Measurements from ENCODE around the gene RPL7A.

The RPL7A gene

DNA sequence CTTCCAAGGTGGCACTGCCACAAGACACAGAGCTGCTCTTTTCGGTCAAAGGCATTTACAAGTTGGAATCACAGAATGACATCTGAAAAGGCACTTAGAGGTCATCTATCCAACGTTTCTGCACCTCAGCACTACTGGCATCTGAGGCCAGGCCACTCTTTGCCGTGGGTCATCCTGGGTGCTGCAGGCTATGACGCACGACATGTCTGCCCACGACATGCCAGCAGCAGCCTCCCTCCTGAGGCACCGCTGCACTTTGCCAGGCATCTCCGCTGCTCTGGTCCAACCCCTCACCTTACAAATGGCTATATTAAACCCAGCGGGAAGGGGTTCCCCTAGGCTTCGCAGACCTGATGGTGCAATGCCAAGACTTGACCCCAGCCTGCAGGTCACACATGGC lies 19.8 kb downstream of the RPL7A start:
- Histone ChIP-seq H3K36me3 (ENCODE audit: control insufficient read depth, insufficient read depth, low read length) (peaks cover 28% of the 10 kb centered on the region), H3K27me3 (ENCODE audit: control insufficient read depth, insufficient read depth, low read length, poor library complexity, severe bottlenecking) (no peaks in the 10 kb centered on the region), H3K4me1 (ENCODE audit: control insufficient read depth, insufficient read depth, low read length) (no peaks in the 10 kb centered on the region), H3K4me3 (ENCODE audit: insufficient read depth, low read depth, low read length) (no peak overlapping the region), H3K27ac (ENCODE audit: insufficient read depth, low read depth, low read length, poor library complexity, severe bottlenecking) (no peak overlapping the region), H3K9me3 (ENCODE audit: control insufficient read depth, low read length) (no peaks in the 10 kb centered on the region)
- WGBS, 2 experiments, result 91 to 94% methylated on average over 10 of the region's 10 CpGs

DNA sequence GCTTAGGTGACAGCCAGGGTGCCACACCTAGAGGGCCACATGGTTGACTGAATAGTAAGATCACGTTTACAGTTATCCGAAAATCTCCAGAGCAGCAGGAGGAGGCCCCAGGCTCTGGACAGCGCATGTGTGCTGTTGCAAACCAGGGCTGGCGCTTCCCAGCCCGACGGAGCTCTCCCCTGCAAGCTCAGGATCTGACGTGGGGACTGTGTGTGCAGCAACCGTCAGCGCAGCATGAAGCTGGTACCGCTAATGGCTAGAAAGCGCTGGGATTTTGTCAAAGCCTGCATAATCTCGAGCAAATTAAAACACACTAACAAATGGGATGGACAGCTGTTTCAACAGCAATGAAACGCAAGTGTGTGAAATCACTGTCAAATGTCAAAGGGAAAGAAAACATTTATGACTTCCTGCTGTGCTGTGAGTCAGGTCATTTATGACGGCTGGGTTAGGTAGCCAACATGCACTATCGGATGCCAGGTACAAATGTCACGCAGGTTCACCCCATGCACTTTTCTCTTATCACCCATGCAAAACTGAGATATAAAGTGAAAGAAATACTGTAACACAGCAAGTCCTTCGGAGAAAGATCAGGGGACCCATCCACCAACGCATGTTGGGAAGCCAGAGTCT lies 20.3 kb downstream of the RPL7A start:
- 95 to 97% methylated on average over 18 of the region's 18 CpGs for WGBS, 2 experiments
- peaks cover 26% of the 10 kb centered on the region for H3K36me3 ChIP-seq (ENCODE audit: control insufficient read depth, insufficient read depth, low read length)
- no peaks in the 10 kb centered on the region for H3K4me1 ChIP-seq (ENCODE audit: control insufficient read depth, insufficient read depth, low read length)
- H3K4me3 ChIP-seq (ENCODE audit: insufficient read depth, low read depth, low read length), result no peak overlapping the region
- no peaks in the 10 kb centered on the region for H3K27me3 ChIP-seq (ENCODE audit: control insufficient read depth, insufficient read depth, low read length, poor library complexity, severe bottlenecking)
- no peak overlapping the region for H3K27ac ChIP-seq (ENCODE audit: insufficient read depth, low read depth, low read length, poor library complexity, severe bottlenecking)
- no peaks in the 10 kb centered on the region for H3K9me3 ChIP-seq (ENCODE audit: control insufficient read depth, low read length)

DNA sequence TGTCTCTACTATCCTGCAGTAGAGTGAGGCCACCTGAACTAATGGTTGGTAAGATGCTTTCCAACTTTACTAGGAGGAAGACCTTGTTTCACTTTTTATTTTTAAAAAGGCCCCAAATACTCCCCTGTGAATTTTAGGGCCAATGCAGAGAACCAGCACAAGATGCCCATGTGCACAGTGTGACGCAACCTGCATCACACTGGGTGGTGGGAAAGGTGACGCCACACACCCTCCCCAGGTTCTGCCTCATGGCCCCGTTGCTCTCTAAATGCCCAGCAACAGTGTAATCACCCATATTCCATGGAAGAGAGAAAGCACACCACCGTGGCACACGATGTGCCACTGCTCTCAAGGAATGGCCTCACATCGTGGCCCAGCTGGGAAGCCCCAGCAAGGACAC lies 21.4 kb downstream of the RPL7A start:
- Histone ChIP-seq H3K27ac (ENCODE audit: insufficient read depth, low read depth, low read length, poor library complexity, severe bottlenecking) (no peak overlapping the region), H3K27me3 (ENCODE audit: control insufficient read depth, insufficient read depth, low read length, poor library complexity, severe bottlenecking) (no peaks in the 10 kb centered on the region), H3K4me3 (ENCODE audit: insufficient read depth, low read depth, low read length) (no peak overlapping the region), H3K36me3 (ENCODE audit: control insufficient read depth, insufficient read depth, low read length) (peaks cover 24% of the 10 kb centered on the region), H3K9me3 (ENCODE audit: control insufficient read depth, low read length) (no peaks in the 10 kb centered on the region), H3K4me1 (ENCODE audit: control insufficient read depth, insufficient read depth, low read length) (no peaks in the 10 kb centered on the region)
- WGBS, 2 experiments, result 86 to 88% methylated on average over 6 of the region's 6 CpGs

DNA sequence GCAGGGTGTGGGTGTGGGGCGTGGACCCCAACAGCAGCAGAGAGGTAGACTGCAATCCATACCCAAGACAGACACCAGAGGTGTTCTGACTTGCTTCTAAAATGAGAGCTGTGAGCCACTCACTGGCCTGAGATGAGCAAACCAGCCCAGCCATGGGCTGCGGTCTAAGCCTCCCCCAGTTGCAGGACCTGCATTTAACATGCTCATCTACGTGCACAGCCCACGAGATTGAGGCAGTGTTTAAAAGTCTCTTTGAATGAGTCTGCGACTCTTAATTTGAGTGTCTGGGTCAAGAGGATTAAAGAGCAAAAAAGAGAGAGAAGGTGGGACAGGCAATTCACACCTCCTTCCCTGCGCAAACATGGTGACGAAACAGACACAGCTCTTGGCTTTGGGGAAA lies 21.9 kb downstream of the RPL7A start:
- Histone ChIP-seq H3K4me1 (ENCODE audit: control insufficient read depth, insufficient read depth, low read length) (no peaks in the 10 kb centered on the region), H3K27me3 (ENCODE audit: control insufficient read depth, insufficient read depth, low read length, poor library complexity, severe bottlenecking) (no peaks in the 10 kb centered on the region), H3K4me3 (ENCODE audit: insufficient read depth, low read depth, low read length) (no peak overlapping the region), H3K27ac (ENCODE audit: insufficient read depth, low read depth, low read length, poor library complexity, severe bottlenecking) (no peak overlapping the region), H3K9me3 (ENCODE audit: control insufficient read depth, low read length) (no peaks in the 10 kb centered on the region), H3K36me3 (ENCODE audit: control insufficient read depth, insufficient read depth, low read length) (peaks cover 24% of the 10 kb centered on the region)
- 95 to 96% methylated on average over 7 of the region's 7 CpGs for WGBS, 2 experiments

DNA sequence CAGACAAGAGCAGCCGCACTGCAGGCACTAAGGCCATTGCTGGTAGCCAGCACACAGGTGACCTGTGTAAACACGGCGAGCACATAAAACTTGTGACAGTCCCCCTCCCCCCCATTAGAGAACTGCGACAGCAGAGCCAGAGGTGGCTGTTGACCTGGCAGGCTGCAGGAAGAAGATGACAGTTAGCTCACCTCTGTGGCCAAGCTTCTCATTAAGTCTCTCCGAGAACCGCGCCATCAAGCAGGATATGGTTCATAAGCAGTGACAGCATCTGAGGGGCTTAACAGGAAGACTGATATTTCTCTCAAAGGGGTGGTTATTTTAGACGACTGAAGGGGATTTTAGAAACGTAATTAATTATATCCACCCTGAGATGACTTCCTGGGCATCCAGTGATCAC lies 22.7 kb downstream of the RPL7A start:
- no peaks in the 10 kb centered on the region for H3K4me1 ChIP-seq (ENCODE audit: control insufficient read depth, insufficient read depth, low read length)
- no peak overlapping the region for H3K4me3 ChIP-seq (ENCODE audit: insufficient read depth, low read depth, low read length)
- no peak overlapping the region for H3K27ac ChIP-seq (ENCODE audit: insufficient read depth, low read depth, low read length, poor library complexity, severe bottlenecking)
- no peaks in the 10 kb centered on the region for H3K27me3 ChIP-seq (ENCODE audit: control insufficient read depth, insufficient read depth, low read length, poor library complexity, severe bottlenecking)
- 94 to 95% methylated on average over 9 of the region's 9 CpGs for WGBS, 2 experiments
- peaks cover 20% of the 10 kb centered on the region for H3K36me3 ChIP-seq (ENCODE audit: control insufficient read depth, insufficient read depth, low read length)
- H3K9me3 ChIP-seq (ENCODE audit: control insufficient read depth, low read length), result no peaks in the 10 kb centered on the region

DNA sequence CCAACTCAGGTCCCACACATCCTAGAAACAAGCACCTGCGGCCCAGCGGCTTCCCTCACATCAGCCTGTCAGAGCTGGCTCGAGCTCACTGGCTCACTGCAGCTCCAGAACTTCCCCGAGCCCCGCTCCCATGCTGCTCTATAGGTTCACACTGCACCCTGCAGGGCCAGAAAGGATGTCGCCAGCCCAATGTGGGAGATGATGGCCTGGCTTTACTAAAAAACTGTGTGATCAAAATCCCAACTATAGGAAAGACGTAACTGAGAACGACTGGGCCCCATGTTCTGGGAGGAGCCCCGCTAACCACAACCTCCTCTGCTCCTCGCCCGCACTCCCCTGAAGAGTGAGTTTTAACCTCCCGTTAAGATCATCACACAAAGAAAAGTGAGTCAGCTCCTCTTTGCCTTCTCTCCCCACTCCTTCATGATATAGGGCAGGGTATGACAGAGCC lies 23.3 kb downstream of the RPL7A start:
- WGBS, 2 experiments, result 86 to 89% methylated on average over 12 of the region's 12 CpGs
- no peak overlapping the region for H3K27ac ChIP-seq (ENCODE audit: insufficient read depth, low read depth, low read length, poor library complexity, severe bottlenecking)
- H3K36me3 ChIP-seq (ENCODE audit: control insufficient read depth, insufficient read depth, low read length), result peaks cover 15% of the 10 kb centered on the region

DNA sequence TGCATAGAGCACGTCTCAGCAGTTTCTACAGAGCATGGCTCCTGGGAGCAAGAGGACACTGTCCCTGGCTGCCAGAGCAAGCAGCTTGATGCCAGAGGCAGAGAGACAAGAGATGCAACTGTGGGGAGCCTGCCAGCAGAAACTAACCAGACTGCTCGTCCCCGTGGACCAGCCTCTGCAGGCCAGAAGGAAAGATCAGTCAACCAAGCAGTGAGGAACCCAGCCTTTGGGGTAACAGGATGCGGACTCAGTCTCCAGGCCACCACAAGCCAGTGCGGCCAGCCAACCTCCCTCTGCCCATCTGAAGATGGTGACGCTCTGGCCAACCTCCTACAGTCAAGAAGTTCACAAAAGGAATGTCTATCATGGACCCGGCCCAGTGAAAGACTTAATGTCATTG lies 24.1 kb downstream of the RPL7A start:
- Histone ChIP-seq H3K27me3 (ENCODE audit: control insufficient read depth, insufficient read depth, low read length, poor library complexity, severe bottlenecking) (no peaks in the 10 kb centered on the region), H3K4me1 (ENCODE audit: control insufficient read depth, insufficient read depth, low read length) (no peaks in the 10 kb centered on the region), H3K36me3 (ENCODE audit: control insufficient read depth, insufficient read depth, low read length) (peaks cover 7% of the 10 kb centered on the region), H3K4me3 (ENCODE audit: insufficient read depth, low read depth, low read length) (no peak overlapping the region), H3K27ac (ENCODE audit: insufficient read depth, low read depth, low read length, poor library complexity, severe bottlenecking) (no peak overlapping the region), H3K9me3 (ENCODE audit: control insufficient read depth, low read length) (no peaks in the 10 kb centered on the region)
- WGBS, 2 experiments, result 93 to 94% methylated on average over 7 of the region's 7 CpGs

More for the DNA sequence above, 23.3 kb downstream of the RPL7A start:
- no peak overlapping the region for H3K4me3 ChIP-seq (ENCODE audit: insufficient read depth, low read depth, low read length)
- no peaks in the 10 kb centered on the region for H3K4me1 ChIP-seq (ENCODE audit: control insufficient read depth, insufficient read depth, low read length)
- no peaks in the 10 kb centered on the region for H3K27me3 ChIP-seq (ENCODE audit: control insufficient read depth, insufficient read depth, low read length, poor library complexity, severe bottlenecking)
- no peaks in the 10 kb centered on the region for H3K9me3 ChIP-seq (ENCODE audit: control insufficient read depth, low read length)

DNA sequence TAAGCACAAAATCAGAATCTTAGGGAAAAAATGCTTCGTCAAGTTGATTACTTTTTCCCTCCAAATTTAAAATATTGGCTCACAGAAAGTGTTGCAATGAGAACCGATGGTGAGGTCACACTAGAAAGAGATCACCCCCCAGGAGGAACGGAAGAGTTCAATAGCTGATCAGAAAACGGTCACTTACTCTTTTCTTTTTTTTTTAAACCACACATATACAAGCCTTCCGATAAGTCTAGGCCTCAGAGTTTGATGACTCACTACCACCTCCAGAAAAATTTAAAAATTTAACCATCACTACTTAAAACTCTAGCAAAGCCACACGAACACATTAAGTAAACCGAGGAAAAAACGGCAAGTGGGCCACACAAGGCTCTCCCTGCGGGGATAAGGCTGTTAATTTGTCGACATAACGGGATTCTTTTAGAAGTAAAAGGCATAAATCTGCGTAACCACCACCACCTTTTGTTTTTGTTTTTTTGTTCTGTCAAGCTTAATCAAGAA lies 26.6 kb downstream of the RPL7A start:
- H3K9me3 ChIP-seq (ENCODE audit: control insufficient read depth, low read length), result no peaks in the 10 kb centered on the region
- peak overlapping the region; percentile 83 for H3K4me3 ChIP-seq (ENCODE audit: insufficient read depth, low read depth, low read length)
- no peak overlapping the region for H3K27ac ChIP-seq (ENCODE audit: insufficient read depth, low read depth, low read length, poor library complexity, severe bottlenecking)
- no peaks in the 10 kb centered on the region for H3K36me3 ChIP-seq (ENCODE audit: control insufficient read depth, insufficient read depth, low read length)
- no peaks in the 10 kb centered on the region for H3K27me3 ChIP-seq (ENCODE audit: control insufficient read depth, insufficient read depth, low read length, poor library complexity, severe bottlenecking)
- no peaks in the 10 kb centered on the region for H3K4me1 ChIP-seq (ENCODE audit: control insufficient read depth, insufficient read depth, low read length)
- 38 to 44% methylated on average over 12 of the region's 12 CpGs for WGBS, 2 experiments

DNA sequence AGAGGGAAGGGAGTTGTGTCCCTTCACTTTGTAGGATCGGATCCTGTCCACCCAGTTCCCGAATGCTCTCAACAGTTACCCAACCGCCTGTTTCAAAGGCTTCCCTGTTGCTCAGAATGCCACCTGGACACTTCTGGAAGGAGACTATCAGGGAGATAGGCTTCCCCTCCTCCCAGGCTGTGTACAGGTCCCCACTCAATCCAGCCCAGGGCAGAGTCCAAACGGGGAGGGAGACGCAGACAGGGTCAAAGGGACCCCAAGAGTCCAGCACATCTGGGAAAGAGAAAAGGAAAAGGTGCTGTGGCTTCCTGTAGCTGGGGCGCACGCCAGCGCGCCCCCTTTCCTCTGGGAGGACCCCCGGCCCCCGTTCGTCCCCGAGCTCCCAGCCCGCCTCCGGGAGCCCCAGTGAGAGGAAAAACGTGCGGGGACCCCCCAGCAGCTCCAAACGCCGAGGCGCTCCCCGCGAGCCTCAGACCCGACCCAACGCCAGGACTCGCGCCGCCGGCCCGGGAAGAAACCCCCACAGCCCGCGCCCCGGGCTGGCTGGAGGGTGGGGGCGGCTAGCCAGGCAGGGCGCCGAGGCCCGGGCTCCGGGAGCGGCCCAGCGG lies 27.2 kb downstream of the RPL7A start:
- Histone ChIP-seq H3K27ac (ENCODE audit: insufficient read depth, low read depth, low read length, poor library complexity, severe bottlenecking) (peak overlapping the region; percentile 74), H3K27me3 (ENCODE audit: control insufficient read depth, insufficient read depth, low read length, poor library complexity, severe bottlenecking) (no peaks in the 10 kb centered on the region), H3K4me1 (ENCODE audit: control insufficient read depth, insufficient read depth, low read length) (no peaks in the 10 kb centered on the region), H3K4me3 (ENCODE audit: insufficient read depth, low read depth, low read length) (peak overlapping the region; percentile 83), H3K9me3 (ENCODE audit: control insufficient read depth, low read length) (no peaks in the 10 kb centered on the region), H3K36me3 (ENCODE audit: control insufficient read depth, insufficient read depth, low read length) (no peaks in the 10 kb centered on the region)
- WGBS, 2 experiments, result 1% methylated on average over 39 of the region's 39 CpGs

DNA sequence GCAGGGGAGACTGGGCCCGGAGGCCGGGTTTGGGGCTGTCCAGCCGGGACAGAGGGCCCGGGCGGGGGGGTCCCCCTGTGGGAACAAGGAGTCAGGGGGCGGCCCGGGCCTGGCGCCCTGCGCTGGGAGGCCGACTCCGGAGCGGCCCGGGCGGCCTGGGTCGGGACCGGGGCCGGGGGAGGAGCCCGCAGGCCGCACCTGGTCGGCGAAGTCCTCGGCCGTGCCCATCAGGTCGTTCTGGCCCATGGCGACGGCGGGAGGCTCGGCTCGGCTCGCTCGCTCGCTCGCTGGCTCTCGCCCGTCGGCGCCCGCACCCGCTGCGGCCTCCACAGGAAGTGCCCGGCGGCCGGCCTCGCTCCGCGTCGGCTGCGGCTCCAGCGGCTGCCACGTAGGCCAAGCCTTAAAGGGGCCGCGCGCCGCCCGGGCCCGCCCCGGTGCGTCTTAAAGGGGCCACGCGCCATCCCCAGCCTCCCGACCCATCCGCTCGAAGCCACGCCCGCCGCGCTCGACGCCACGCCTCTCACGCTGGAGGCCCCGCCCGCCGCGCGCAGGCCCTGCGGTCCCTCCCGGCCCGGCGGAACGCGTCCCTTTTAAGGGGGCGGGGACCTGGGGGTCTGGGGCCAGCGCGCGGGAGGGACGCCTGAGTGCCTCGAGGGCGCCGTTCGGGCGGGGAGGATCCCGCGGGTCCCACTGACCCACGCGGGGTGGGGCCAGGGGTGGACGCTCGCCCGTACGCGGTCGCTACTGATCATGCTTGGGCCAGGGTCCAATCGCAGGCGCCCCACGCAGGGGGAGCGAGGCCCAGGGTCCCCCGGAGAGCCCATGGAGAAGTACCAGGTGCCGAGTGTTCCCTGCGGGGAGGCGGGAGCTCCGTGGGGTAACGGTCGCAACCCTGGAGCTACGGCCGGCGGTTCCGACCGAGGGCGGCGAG lies 28.0 kb downstream of the RPL7A start, which contains the start of the genes STKLD1 and SURF4:
Gene STKLD1, plus strand, starts transcription at position 643 of the 931 bp plus-strand sequence. Its CDS starts 108 bp downstream, at position 751.
Gene SURF4, minus strand, starts transcription at position 337 of the 931 bp plus-strand sequence. Its CDS starts 91 bp downstream, at position 246.
- Histone ChIP-seq H3K4me3 (ENCODE audit: insufficient read depth, low read depth, low read length) (peak within 1 kb of the TSS; percentile 83), H3K36me3 (ENCODE audit: control insufficient read depth, insufficient read depth, low read length) (no peaks in the 10 kb centered on the region), H3K27ac (ENCODE audit: insufficient read depth, low read depth, low read length, poor library complexity, severe bottlenecking) (peak within 1 kb of the TSS; percentile 74), H3K27me3 (ENCODE audit: control insufficient read depth, insufficient read depth, low read length, poor library complexity, severe bottlenecking) (no peaks in the 10 kb centered on the region), H3K9me3 (ENCODE audit: control insufficient read depth, low read length) (no peaks in the 10 kb centered on the region), H3K4me1 (ENCODE audit: control insufficient read depth, insufficient read depth, low read length) (no peaks in the 10 kb centered on the region)
- 2% methylated on average over 120 of the region's 120 CpGs for WGBS, 2 experiments
